Activated CD8-positive, alpha-beta memory T cell treated with anti-CD3 and anti-CD28 coated beads for 36 hours (primary cell): Measurements from ENCODE around the gene CTAGE1. TPM values are rescaled to one million over a fixed set of nuclear protein-coding genes. Genes with fewer than 3 reads are reported as not detected.

ENCODE experiments used
- total RNA-seq, 2 experiments: library from RNA; stranded (reverse); gene quantifications; one replicate each; pipeline ENCODE4 v1.2.3, GENCODE V29; 2021

The CTAGE1 gene
- total RNA-seq, 2 experiments from 2014 or later, result not detected

Other genes starting within 250 kb of the CTAGE1 start
- not detected for gene GATA6, start 248.3 kb downstream of the CTAGE1 start, total RNA-seq